Measurements from ENCODE around the gene PRKCE. TPM values are rescaled to one million over a fixed set of nuclear protein-coding genes. Genes with fewer than 3 reads are reported as not detected.

Gene PRKCE
- total RNA-seq, 2 donors from 2014 or later: 7.3 to 20.8 TPM

DNA sequence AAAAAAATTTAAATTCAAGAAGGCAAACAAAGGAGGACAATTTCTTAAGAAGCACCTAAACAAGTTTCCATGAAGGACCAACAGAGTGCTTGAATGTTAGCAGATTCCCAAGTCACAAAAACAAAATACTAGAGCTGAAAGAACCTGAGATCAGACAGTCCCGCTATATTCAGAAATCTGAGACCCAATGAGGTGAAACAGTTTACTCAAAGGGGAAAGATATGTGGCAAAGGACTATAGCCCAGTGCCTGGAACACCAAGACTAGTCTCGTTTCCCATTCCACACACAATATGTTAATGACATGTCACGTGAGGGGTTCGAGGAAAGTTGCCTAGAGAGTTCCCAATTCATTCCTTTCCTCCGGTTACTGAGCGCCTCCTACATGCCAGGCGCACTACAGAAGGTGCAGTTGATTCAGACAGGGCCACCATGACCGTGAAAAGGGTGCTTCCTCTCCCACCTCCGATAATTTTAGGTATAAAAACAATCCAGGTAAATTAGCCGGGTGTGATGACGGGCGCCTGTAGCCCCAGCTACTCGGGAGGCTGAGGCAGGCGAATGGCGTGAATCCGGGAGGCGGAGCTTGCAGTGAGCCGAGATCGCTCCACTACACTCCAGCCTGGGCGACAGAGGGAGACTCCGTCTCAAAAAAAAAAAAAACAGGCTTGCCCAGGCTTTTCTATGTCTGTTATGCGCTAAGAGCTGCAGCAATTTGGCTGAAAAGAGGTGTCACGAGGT is 41.0 kb upstream of the PRKCE start:
- H3K4me3 ChIP-seq: peak overlapping the region; percentile 60 to 67
- DNase-seq (peak; percentile 51 to 71 (median 60)), ATAC-seq (peak; percentile 69)
- TF ChIP-seq, protein P1, sequence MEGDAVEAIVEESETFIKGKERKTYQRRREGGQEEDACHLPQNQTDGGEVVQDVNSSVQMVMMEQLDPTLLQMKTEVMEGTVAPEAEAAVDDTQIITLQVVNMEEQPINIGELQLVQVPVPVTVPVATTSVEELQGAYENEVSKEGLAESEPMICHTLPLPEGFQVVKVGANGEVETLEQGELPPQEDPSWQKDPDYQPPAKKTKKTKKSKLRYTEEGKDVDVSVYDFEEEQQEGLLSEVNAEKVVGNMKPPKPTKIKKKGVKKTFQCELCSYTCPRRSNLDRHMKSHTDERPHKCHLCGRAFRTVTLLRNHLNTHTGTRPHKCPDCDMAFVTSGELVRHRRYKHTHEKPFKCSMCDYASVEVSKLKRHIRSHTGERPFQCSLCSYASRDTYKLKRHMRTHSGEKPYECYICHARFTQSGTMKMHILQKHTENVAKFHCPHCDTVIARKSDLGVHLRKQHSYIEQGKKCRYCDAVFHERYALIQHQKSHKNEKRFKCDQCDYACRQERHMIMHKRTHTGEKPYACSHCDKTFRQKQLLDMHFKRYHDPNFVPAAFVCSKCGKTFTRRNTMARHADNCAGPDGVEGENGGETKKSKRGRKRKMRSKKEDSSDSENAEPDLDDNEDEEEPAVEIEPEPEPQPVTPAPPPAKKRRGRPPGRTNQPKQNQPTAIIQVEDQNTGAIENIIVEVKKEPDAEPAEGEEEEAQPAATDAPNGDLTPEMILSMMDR (IDR thresholded peaks at IDR 0.05): peak in 4 of 7 experiments; percentile 11 to 39 (median 28)
- no peak for TF ChIP-seq POLR2A (IDR thresholded peaks at IDR 0.05)
- H3K27ac ChIP-seq: peak overlapping the region; percentile 48 to 93 (median 86)
- no peaks in the 10 kb centered on the region for H3K36me3 ChIP-seq (replicated peaks in 1 of 2; ENCODE audit: insufficient read depth in 1 of 2, low read depth in 2 of 2)
- intact Hi-C loops (cut with DNase I): no loop called here
- no peaks in the 10 kb centered on the region for H3K27me3 ChIP-seq
- H3K9me3 ChIP-seq: no peaks in the 10 kb centered on the region
- peaks cover 26% of the 10 kb centered on the region for H3K4me1 ChIP-seq
- 0 to 1% methylated on average over 21 to 23 of the region's 23 CpGs for WGBS, 2 donors

DNA sequence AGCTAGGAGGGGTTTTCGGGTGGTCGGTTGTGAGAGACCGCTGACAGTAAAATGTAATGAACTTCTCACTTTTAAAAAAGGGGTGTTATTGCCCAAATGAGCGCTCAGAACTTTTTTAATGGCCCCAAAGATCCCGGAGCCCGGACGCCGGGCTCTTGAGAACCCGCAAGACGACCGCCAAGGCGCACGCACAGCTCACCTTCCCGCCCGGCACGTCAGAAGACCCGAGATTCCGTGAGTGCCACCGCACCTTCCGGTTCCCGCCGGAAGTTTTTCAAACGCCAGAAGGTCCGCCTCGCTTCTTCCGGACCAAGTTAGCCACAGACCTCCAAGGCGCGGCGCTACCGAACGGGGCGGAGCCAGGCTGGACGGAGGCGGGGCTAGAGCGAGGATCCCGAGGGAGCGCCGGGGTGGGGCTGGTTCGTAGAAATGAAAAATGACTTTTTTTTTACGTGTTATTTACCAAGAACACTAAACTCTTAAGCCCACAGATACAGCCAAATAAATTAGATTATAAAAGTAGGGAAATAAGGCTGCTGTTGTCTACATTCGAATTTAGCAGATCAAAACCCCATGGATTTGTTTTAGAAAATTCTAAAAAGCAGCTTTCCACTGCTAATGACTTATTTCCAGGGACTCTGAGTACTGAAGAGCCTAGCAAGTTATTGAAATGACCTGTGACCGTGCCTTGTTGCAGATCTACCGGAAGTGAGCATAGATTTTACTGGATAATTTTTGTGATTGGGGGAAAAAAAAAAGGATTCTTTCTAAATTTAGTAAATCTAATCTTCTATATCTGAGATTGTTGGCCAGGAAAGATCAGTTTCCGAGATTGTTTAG is 40.2 kb upstream of the PRKCE start, which contains the start of gene SRBD1:
Gene SRBD1, minus strand, starts transcription at position 248 of the 840 bp plus-strand sequence. CDS start 5,826 bp downstream, outside the sequence.
- peak; percentile 98 for ATAC-seq
- peak; percentile 18 to 79 (median 75) for TF ChIP-seq POLR2A (IDR thresholded peaks at IDR 0.05)
- TF ChIP-seq, protein P1 (IDR thresholded peaks at IDR 0.05): peak in 2 of 7 experiments; percentile 9 to 24
- Histone ChIP-seq H3K9me3 (no peaks in the 10 kb centered on the region), H3K27me3 (no peaks in the 10 kb centered on the region), H3K27ac (peak within 1 kb of the TSS; percentile 48 to 93 (median 86)), H3K4me1 (peaks cover 26% of the 10 kb centered on the region), H3K4me3 (peak within 1 kb of the TSS; percentile 60 to 67), H3K36me3 (replicated peaks in 1 of 2; ENCODE audit: insufficient read depth in 1 of 2, low read depth in 2 of 2) (no peaks in the 10 kb centered on the region)
- WGBS, 2 donors: 2% methylated on average over 38 to 44 of the region's 44 CpGs
- DNase-seq: peak; percentile 95 to 97 (median 96)
- intact Hi-C loops (cut with DNase I): no loop called here

DNA sequence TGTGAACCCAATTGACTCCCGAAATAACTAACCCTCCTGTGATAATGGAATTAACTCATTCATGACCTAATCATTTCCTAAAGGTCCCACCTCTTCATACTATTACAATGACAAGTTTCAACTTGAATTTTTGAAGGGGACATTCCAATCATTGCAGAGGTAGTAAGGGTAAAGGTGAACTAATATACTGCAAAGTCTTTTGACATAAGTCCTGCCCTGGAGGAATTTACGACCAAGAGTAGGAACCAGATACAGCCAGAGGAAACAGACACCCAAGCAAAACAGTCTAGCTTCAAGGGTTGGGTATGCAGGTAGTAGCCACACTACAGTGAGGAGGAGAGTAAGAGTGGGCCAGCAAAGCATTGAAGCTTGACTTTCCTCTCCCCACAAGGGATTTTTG is 39.2 kb upstream of the PRKCE start:
- ATAC-seq (no peak), DNase-seq (no peak)
- Histone ChIP-seq H3K4me3 (no peak overlapping the region), H3K36me3 (replicated peaks in 1 of 2; ENCODE audit: insufficient read depth in 1 of 2, low read depth in 2 of 2) (no peaks in the 10 kb centered on the region), H3K9me3 (no peaks in the 10 kb centered on the region), H3K4me1 (peaks cover 21% of the 10 kb centered on the region), H3K27me3 (no peaks in the 10 kb centered on the region), H3K27ac (no peak overlapping the region)
- TF ChIP-seq, protein P1 (IDR thresholded peaks at IDR 0.05): no peak
- TF ChIP-seq POLR2A (IDR thresholded peaks at IDR 0.05): no peak
- intact Hi-C loops (cut with DNase I): no loop called here
- WGBS, 2 donors: 54 to 61% methylated on average over 2 of the region's 2 CpGs

DNA sequence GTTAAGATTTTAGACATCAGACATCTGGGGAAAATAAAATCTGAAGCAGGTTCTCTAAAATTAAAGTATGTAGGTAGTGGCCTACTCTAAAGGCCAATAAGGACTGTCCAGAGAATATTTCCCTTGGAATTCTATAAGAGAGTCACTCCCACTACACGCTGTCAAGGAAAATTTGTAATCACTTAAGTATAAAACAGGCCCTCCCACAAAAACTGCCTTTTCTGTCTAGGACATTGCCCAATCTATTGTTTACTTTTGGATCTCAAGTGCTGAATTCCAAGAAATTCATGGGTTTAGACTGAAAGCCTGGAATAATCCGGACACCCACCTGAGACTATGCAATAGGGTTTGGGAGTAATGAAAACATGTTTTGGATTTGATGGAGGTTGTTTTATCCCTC is 38.7 kb upstream of the PRKCE start:
- WGBS, 2 donors: 53 to 77% methylated on average over 2 of the region's 2 CpGs

More for the DNA sequence above, 38.7 kb upstream of the PRKCE start:
- Histone ChIP-seq H3K27ac (no peak overlapping the region), H3K27me3 (no peaks in the 10 kb centered on the region), H3K4me1 (peaks cover 21% of the 10 kb centered on the region), H3K36me3 (replicated peaks in 1 of 2; ENCODE audit: insufficient read depth in 1 of 2, low read depth in 2 of 2) (no peaks in the 10 kb centered on the region), H3K4me3 (no peak overlapping the region), H3K9me3 (no peaks in the 10 kb centered on the region)
- intact Hi-C loops (cut with DNase I): no loop called here
- DNase-seq (no peak), ATAC-seq (no peak)
- TF ChIP-seq, protein P1 (IDR thresholded peaks at IDR 0.05): no peak
- TF ChIP-seq POLR2A (IDR thresholded peaks at IDR 0.05): no peak

All from body of pancreas (tissue), 4 donors.